ENCODE data around the gene CXCL13. TPM values are rescaled to one million over a fixed set of nuclear protein-coding genes. Genes with fewer than 3 reads are reported as not detected.
"Not testable (repeated sequence)": the region's sequence is repeated elsewhere in the genome, so short reads cannot be mapped to it uniquely, and the experiment has no call there.

The CXCL13 gene
- total RNA-seq, 4 donors from 2014 or later: not detected

GRCh38 chr4:77635876-77636275, 30.3 kb downstream of the CXCL13 start:
- Histone ChIP-seq H3K36me3 (no peaks in the 10 kb centered on the region), H3K9me3 (no peaks in the 10 kb centered on the region), H3K27ac (no peak overlapping the region), H3K4me3 (no peak overlapping the region), H3K27me3 (no peaks in the 10 kb centered on the region), H3K4me1 (no peaks in the 10 kb centered on the region)
- WGBS, 2 donors (ENCODE audit: low coverage in 1 of 2): 0 to 47% methylated on average over 1 to 2 of the region's 4 CpGs
- no peak for TF ChIP-seq CTCF (IDR thresholded peaks at IDR 0.05)
- TF ChIP-seq POLR2AphosphoS5 (IDR thresholded peaks at IDR 0.05): no peak
- TF ChIP-seq EP300 (IDR thresholded peaks at IDR 0.05): no peak
- no peak for TF ChIP-seq POLR2A (IDR thresholded peaks at IDR 0.05)
- no peak for ATAC-seq

- no peaks in the 10 kb centered on the region for H3K4me1 ChIP-seq
- TF ChIP-seq CTCF (IDR thresholded peaks at IDR 0.05) (no peak), POLR2AphosphoS5 (IDR thresholded peaks at IDR 0.05) (no peak), POLR2A (IDR thresholded peaks at IDR 0.05) (no peak), EP300 (IDR thresholded peaks at IDR 0.05) (no peak)
- no peaks in the 10 kb centered on the region for H3K36me3 ChIP-seq
- H3K27ac ChIP-seq: no peak overlapping the region
- no peaks in the 10 kb centered on the region for H3K27me3 ChIP-seq
- no peaks in the 10 kb centered on the region for H3K9me3 ChIP-seq
- 64 to 83% methylated on average over 2 of the region's 3 CpGs for WGBS, 2 donors (ENCODE audit: low coverage in 1 of 2)
- no peak for ATAC-seq
- H3K4me3 ChIP-seq: no peak overlapping the region
Observed at GRCh38 chr4:77636902-77637301, 31.3 kb downstream of the CXCL13 start.

GRCh38 chr4:77644069-77644468, 38.4 kb downstream of the CXCL13 start:
- ATAC-seq, H3K36me3 ChIP-seq, H3K4me3 ChIP-seq, H3K4me1 ChIP-seq, H3K27ac ChIP-seq, H3K27me3 ChIP-seq: not testable (repeated sequence)
- peaks cover 0 to 15% (median 0%) of the 10 kb centered on the region in 3 donors for H3K9me3 ChIP-seq
- WGBS, 2 donors (ENCODE audit: low coverage in 1 of 2): 94% methylated on average over 1 of the region's 1 CpG; no CpG with 5 or more reads in 1 of the 2 donors

- 11 to 36% methylated on average over 1 of the region's 1 CpG for WGBS, 2 donors (ENCODE audit: low coverage in 1 of 2)
- Histone ChIP-seq H3K9me3 (peaks cover 0 to 8% (median 0%) of the 10 kb centered on the region in 3 donors), H3K36me3 (no peaks in the 10 kb centered on the region), H3K4me1 (no peaks in the 10 kb centered on the region), H3K4me3 (no peak overlapping the region), H3K27ac (no peak overlapping the region), H3K27me3 (no peaks in the 10 kb centered on the region)
- TF ChIP-seq POLR2AphosphoS5 (IDR thresholded peaks at IDR 0.05): no peak
- TF ChIP-seq EP300 (IDR thresholded peaks at IDR 0.05): no peak
- no peak for ATAC-seq
Observed at GRCh38 chr4:77650787-77651186, 45.2 kb downstream of the CXCL13 start.

- no peak for ATAC-seq
- H3K4me3 ChIP-seq: no peak overlapping the region
- TF ChIP-seq EP300 (IDR thresholded peaks at IDR 0.05) (no peak), CTCF (IDR thresholded peaks at IDR 0.05) (no peak), POLR2A (IDR thresholded peaks at IDR 0.05) (no peak), POLR2AphosphoS5 (IDR thresholded peaks at IDR 0.05) (no peak)
- no peak overlapping the region for H3K27ac ChIP-seq
- H3K27me3 ChIP-seq: no peaks in the 10 kb centered on the region
- H3K9me3 ChIP-seq: peaks cover 0 to under 1% (median 0%) of the 10 kb centered on the region in 3 donors
- no peaks in the 10 kb centered on the region for H3K36me3 ChIP-seq
- H3K4me1 ChIP-seq: no peaks in the 10 kb centered on the region
Observed at GRCh38 chr4:77651820-77652219, 46.2 kb downstream of the CXCL13 start.

- H3K9me3 ChIP-seq: no peaks in the 10 kb centered on the region
- no peaks in the 10 kb centered on the region for H3K27me3 ChIP-seq
- H3K36me3 ChIP-seq: no peaks in the 10 kb centered on the region
- TF ChIP-seq POLR2A (IDR thresholded peaks at IDR 0.05): no peak
- no peak for TF ChIP-seq EP300 (IDR thresholded peaks at IDR 0.05)
- TF ChIP-seq POLR2AphosphoS5 (IDR thresholded peaks at IDR 0.05): no peak
- TF ChIP-seq CTCF (IDR thresholded peaks at IDR 0.05): no peak
- no peak overlapping the region for H3K4me3 ChIP-seq
- no peaks in the 10 kb centered on the region for H3K4me1 ChIP-seq
- ATAC-seq: no peak
- H3K27ac ChIP-seq: no peak overlapping the region
- WGBS, 2 donors (ENCODE audit: low coverage in 1 of 2): 40 to 45% methylated on average over 5 of the region's 5 CpGs
Observed at GRCh38 chr4:77652237-77652897, 46.7 kb downstream of the CXCL13 start.
